IMR-90 (cell line): ENCODE measurements around the gene PLP1. TPM values are rescaled to one million over a fixed set of nuclear protein-coding genes. Genes with fewer than 3 reads are reported as not detected.

Experiments used
- ATAC-seq: fragments of 200-7000 bp; cut with Tn5 transposase; 2 replicates; pipeline ENCODE4 v1.9.1; 2020; ENCODE audit warnings: low read depth, mild to moderate bottlenecking, moderate library complexity
- BruUV-seq: library from RNA; stranded (reverse); fragments of 400-500 nt; replicated peaks from 2 replicates; lab custom pipeline; 2021; lab: Mats Ljungman, UMichigan
- CTCF ChIA-PET: fragments of 300-600 bp; formaldehyde crosslinking; extraction: SDS; loops from one replicate; lab custom pipeline; 2021; ENCODE audit warnings: antibody characterized with exemption; lab: Yijun Ruan, JAX
- POLR2A ChIA-PET: fragments of 300-600 bp; sonication (Branson Sonifier 250); formaldehyde crosslinking; loops from one replicate; lab custom pipeline; 2022; ENCODE audit warnings: antibody characterized with exemption; ENCODE audit not compliant: unreplicated experiment; lab: Charles Lee
- DNase-seq: peaks from one replicate; pipeline ENCODE4 v3.0.0; 2013
- H2AFZ ChIP-seq: replicated peaks from 2 replicates; pipeline ENCODE3; 2013; ENCODE audit warnings: low read length, mild to moderate bottlenecking; ENCODE audit not compliant: poor library complexity
- H2AK5ac ChIP-seq: 2 replicates; pipeline ENCODE4 v1.6.1; 2013; ENCODE audit warnings: low read depth, low read length, inconsistent platforms
- H2AK9ac ChIP-seq: replicated peaks from 2 replicates; pipeline ENCODE3; 2013; ENCODE audit warnings: mild to moderate bottlenecking, low read depth, low read length, moderate library complexity; ENCODE audit not compliant: poor library complexity
- H2BK120ac ChIP-seq: 2 replicates; pipeline ENCODE4 v1.6.1; 2013; ENCODE audit warnings: low read depth, low read length, inconsistent platforms
- H2BK15ac ChIP-seq: 3 replicates; pipeline ENCODE4 v1.6.1; 2013; ENCODE audit warnings: low read depth, low read length, inconsistent platforms
- H2BK20ac ChIP-seq: 2 replicates; pipeline ENCODE4 v1.6.1; 2013; ENCODE audit warnings: low read depth, mild to moderate bottlenecking, inconsistent platforms, low read length, moderate library complexity
- H2BK5ac ChIP-seq: 2 replicates; pipeline ENCODE4 v1.6.1; 2013; ENCODE audit warnings: mild to moderate bottlenecking, low read depth, low read length, inconsistent platforms; ENCODE audit not compliant: poor library complexity, severe bottlenecking
- H3K14ac ChIP-seq: replicated peaks from 2 replicates; pipeline ENCODE4 v1.6.1; 2013; ENCODE audit warnings: low read depth, low read length, inconsistent platforms
- H3K18ac ChIP-seq: 2 replicates; pipeline ENCODE4 v1.6.1; 2013; ENCODE audit warnings: low read depth, low read length, control low read depth
- H3K23ac ChIP-seq: 2 replicates; pipeline ENCODE4 v1.6.1; 2013; ENCODE audit warnings: low read depth, low read length, inconsistent platforms
- H3K27ac ChIP-seq: 2 replicates; pipeline ENCODE4 v1.5.1; 2013; ENCODE audit warnings: mild to moderate bottlenecking, control low read depth, low read length; ENCODE audit not compliant: insufficient read depth
- H3K27me3 ChIP-seq: 2 replicates; pipeline ENCODE4 v1.6.1; 2013; ENCODE audit warnings: low read length; ENCODE audit not compliant: control insufficient read depth, insufficient read depth
- H3K36me3 ChIP-seq: 2 replicates; pipeline ENCODE4 v1.6.1; 2013; ENCODE audit warnings: low read length, mixed read lengths; ENCODE audit not compliant: control insufficient read depth, insufficient read depth
- H3K4ac ChIP-seq: 2 replicates; pipeline ENCODE4 v1.6.1; 2013; ENCODE audit warnings: low read depth, low read length, inconsistent platforms
- H3K4me1 ChIP-seq: 2 replicates; pipeline ENCODE4 v1.6.1; 2013; ENCODE audit warnings: low read length, mixed read lengths; ENCODE audit not compliant: control insufficient read depth, insufficient read depth
- H3K4me2 ChIP-seq: 2 replicates; pipeline ENCODE4 v1.6.1; 2013; ENCODE audit warnings: low read depth, mild to moderate bottlenecking, control low read depth, low read length, moderate library complexity
- H3K4me3 ChIP-seq: 2 replicates; pipeline ENCODE4 v1.5.1; 2013; ENCODE audit warnings: low read depth, mild to moderate bottlenecking, control low read depth, low read length, moderate library complexity; ENCODE audit not compliant: insufficient read depth
- H3K56ac ChIP-seq: 2 replicates; pipeline ENCODE4 v1.6.1; 2013; ENCODE audit warnings: low read length, inconsistent platforms; ENCODE audit not compliant: insufficient read depth; ENCODE audit errors: extremely low read depth
- H3K79me1 ChIP-seq, 2 experiments: 2 replicates each; pipeline ENCODE4 v1.6.1; 2013; ENCODE audit warnings: low read length in 2 of 2, inconsistent platforms in 1 of 2, low read depth in 1 of 2
- H3K9ac ChIP-seq: 2 replicates; pipeline ENCODE4 v1.6.1; 2013; ENCODE audit warnings: low read depth, low read length, control low read depth
- H3K9me1 ChIP-seq: 2 replicates; pipeline ENCODE4 v1.6.1; 2013; ENCODE audit warnings: low read length, inconsistent platforms; ENCODE audit not compliant: insufficient read depth
- H3K9me3 ChIP-seq: 2 replicates; pipeline ENCODE4 v1.6.1; 2013; ENCODE audit warnings: low read length; ENCODE audit not compliant: control insufficient read depth, insufficient read depth
- H4K20me1 ChIP-seq: 2 replicates; pipeline ENCODE4 v1.6.1; 2013; ENCODE audit warnings: low read length, inconsistent platforms; ENCODE audit not compliant: insufficient read depth
- H4K5ac ChIP-seq: 2 replicates; pipeline ENCODE4 v1.6.1; 2013; ENCODE audit warnings: mild to moderate bottlenecking, low read depth, low read length, control low read depth
- H4K8ac ChIP-seq, 2 experiments: 2 replicates each; pipeline ENCODE4 v1.6.1; 2013; ENCODE audit warnings: low read depth in 2 of 2, low read length in 2 of 2, control low read depth in 1 of 2, inconsistent platforms in 1 of 2
- H4K91ac ChIP-seq: 2 replicates; pipeline ENCODE4 v1.6.1; 2013; ENCODE audit warnings: low read depth, low read length, inconsistent platforms; ENCODE audit not compliant: insufficient read depth
- BHLHE40 ChIP-seq: fragments of 150-350 bp; IDR thresholded peaks from 2 replicates; pipeline ENCODE4 v1.6.1; 2016; ENCODE audit warnings: mild to moderate bottlenecking, low read depth, low read length
- CEBPB ChIP-seq: IDR thresholded peaks from 2 replicates; pipeline ENCODE4 v1.6.1; 2012; ENCODE audit warnings: low read depth, low read length, improper control_type of control experiment
- CTCF ChIP-seq: conservative IDR thresholded peaks from 2 replicates; pipeline ENCODE4 v1.5.1; 2012; ENCODE audit warnings: mild to moderate bottlenecking, low read depth, low read length, improper control_type of control experiment
- ELK1 ChIP-seq: fragments of 150-350 bp; IDR thresholded peaks from 2 replicates; pipeline ENCODE4 v1.6.1; 2016; ENCODE audit warnings: low read depth, mild to moderate bottlenecking, low read length, moderate library complexity, borderline replicate concordance
- FOS ChIP-seq: fragments of 150-350 bp; IDR thresholded peaks from 2 replicates; pipeline ENCODE4 v1.6.1; 2016; ENCODE audit warnings: low read depth, low read length
- MAFK ChIP-seq: IDR thresholded peaks from 2 replicates; pipeline ENCODE4 v1.6.1; 2012; ENCODE audit warnings: low read depth, low read length, improper control_type of control experiment
- MAZ ChIP-seq: IDR thresholded peaks from 2 replicates; pipeline ENCODE4 v1.6.1; 2012; ENCODE audit warnings: low read depth, mild to moderate bottlenecking, low read length, improper control_type of control experiment, moderate library complexity, borderline replicate concordance
- MXI1 ChIP-seq: IDR thresholded peaks from 2 replicates; pipeline ENCODE4 v1.6.1; 2012; ENCODE audit warnings: low read depth, mild to moderate bottlenecking, low read length, moderate library complexity, borderline replicate concordance
- NFE2L2 ChIP-seq: fragments of 150-350 bp; IDR thresholded peaks from 2 replicates; pipeline ENCODE4 v1.6.1; 2016; ENCODE audit warnings: low read depth, mild to moderate bottlenecking, low read length
- POLR2A ChIP-seq: IDR thresholded peaks from 2 replicates; pipeline ENCODE4 v1.6.1; 2012; ENCODE audit warnings: mild to moderate bottlenecking, low read depth, low read length
- RAD21 ChIP-seq: IDR thresholded peaks from 2 replicates; pipeline ENCODE4 v1.6.1; 2012; ENCODE audit warnings: low read length, improper control_type of control experiment
- RCOR1 ChIP-seq: IDR thresholded peaks from 2 replicates; pipeline ENCODE4 v1.6.1; 2012; ENCODE audit warnings: mild to moderate bottlenecking, low read length, improper control_type of control experiment; ENCODE audit not compliant: insufficient replicate concordance
- RFX5 ChIP-seq: IDR thresholded peaks from 2 replicates; pipeline ENCODE4 v1.8.0; 2012; ENCODE audit warnings: low read depth, mild to moderate bottlenecking, low read length, moderate library complexity
- SMC3 ChIP-seq: fragments of 150-350 bp; IDR thresholded peaks from 2 replicates; pipeline ENCODE4 v1.6.1; 2016; ENCODE audit warnings: low read depth, mild to moderate bottlenecking, antibody characterized with exemption, low read length, moderate library complexity
- USF2 ChIP-seq: fragments of 150-350 bp; IDR thresholded peaks from 2 replicates; pipeline ENCODE4 v1.6.1; 2017; ENCODE audit warnings: mild to moderate bottlenecking, antibody characterized with exemption, low read length, low read depth
- WGBS, 2 experiments: methylation state at CpG; one replicate each; pipeline versions ENCODE4 v1.1.5 to v1.1.7; 2013; ENCODE audit warnings: missing lambda C conversion rate in 2 of 2; ENCODE audit not compliant: insufficient read length in 1 of 2; ENCODE audit errors: extremely low coverage in 2 of 2; 5-methylcytosine and 5-hydroxymethylcytosine counted together
- dilution Hi-C: fragments of 300-500 bp; cut with HindIII; formaldehyde crosslinking; loops from one replicate; pipeline ENCODE4 v1.14.3; 2018; ENCODE audit warnings: low sequenced_read_pairs; ENCODE audit not compliant: unreplicated experiment
- in situ Hi-C: fragments of 300-500 bp; cut with MboI; formaldehyde crosslinking; loops from 3 replicates; pipeline ENCODE4 v1.14.3; 2019; ENCODE audit warnings: low sequenced_read_pairs, inconsistent platforms, mixed read lengths
- intact Hi-C: fragments of 100-400 bp; cut with micrococcal nuclease; formaldehyde crosslinking; loops from 2 replicates; pipeline ENCODE4 v1.10.0; 2022
- polyA plus RNA-seq, 3 experiments: library from polyadenylated mRNA; depleted of rRNA; stranded (reverse); fragments of >200 nt; gene quantifications; 2 replicates each; pipeline ENCODE4 v1.2.3, GENCODE V29; 2012; ENCODE audit warnings: low replicate concordance in 1 of 3
- total RNA-seq: library from RNA; depleted of rRNA; stranded (reverse); fragments of >200 nt; gene quantifications from 2 replicates; pipeline ENCODE4 v1.2.3, GENCODE V29; 2012

PLP1 gene
- total and polyA plus RNA-seq, 2 of the 4 experiments (the other 2 are of a cell fraction), result 0.18 to 0.62 TPM

- H3K4me1 ChIP-seq, result no peaks in the 10 kb centered on the region
- no peak overlapping the region for H2AK9ac ChIP-seq
- no peak overlapping the region for H3K27ac ChIP-seq
- H3K4me2 ChIP-seq, result no peak overlapping the region
- no peak overlapping the region for H3K4me3 ChIP-seq
- DNase-seq (no peak), ATAC-seq (no peak)
- no peak overlapping the region for H2BK5ac ChIP-seq
- H4K91ac ChIP-seq, result no peak overlapping the region
- TF ChIP-seq CEBPB, result no peak
- no peak for TF ChIP-seq FOS
- TF ChIP-seq MAZ, result no peak
- no peak for TF ChIP-seq MXI1
- no peak for TF ChIP-seq CTCF
- no peak for TF ChIP-seq RCOR1
- TF ChIP-seq BHLHE40, result no peak
- no peak for TF ChIP-seq RAD21
- TF ChIP-seq USF2, result no peak
- TF ChIP-seq ELK1, result no peak
- TF ChIP-seq SMC3, result no peak
- no peak for TF ChIP-seq MAFK
- no peak for TF ChIP-seq RFX5
- TF ChIP-seq POLR2A, result no peak
- TF ChIP-seq NFE2L2, result no peak
- no peak overlapping the region for H2AK5ac ChIP-seq
- H3K18ac ChIP-seq, result no peak overlapping the region
- CTCF ChIA-PET, result interaction anchor here (0.8 kb wide), 1 partner anchor 11 kb away, joined by 3 read pairs; no protein-coding TSS in a partner anchor
- no CpG with 5 or more reads among the region's 3 CpGs for WGBS, 2 experiments
- no peaks in the 10 kb centered on the region for H4K20me1 ChIP-seq
- no peak overlapping the region for H3K23ac ChIP-seq
- H2BK120ac ChIP-seq, result no peak overlapping the region
- H2BK15ac ChIP-seq, result no peak overlapping the region
- H3K56ac ChIP-seq, result no peak overlapping the region
- BruUV-seq, result no TSS peak
- H3K9ac ChIP-seq, result no peak overlapping the region
- POLR2A ChIA-PET, result interaction anchor here (0.5 kb wide), 1 partner anchor 125 kb away, joined by 7 read pairs; no protein-coding TSS in a partner anchor
- peaks cover 13% of the 10 kb centered on the region for H3K27me3 ChIP-seq
- intact Hi-C loops (no loop called here), in situ Hi-C loops (loop anchor here (5.0 kb wide), 1 partner anchor 275 kb away; no protein-coding TSS in a partner anchor), dilution Hi-C loops (no loop called here)
- H3K36me3 ChIP-seq, result no peaks in the 10 kb centered on the region
- no peaks in the 10 kb centered on the region for H3K79me1 ChIP-seq
- no peak overlapping the region for H2BK20ac ChIP-seq
- no peak overlapping the region for H2AFZ ChIP-seq
- no peaks in the 10 kb centered on the region for H3K9me1 ChIP-seq
- no peak overlapping the region for H3K4ac ChIP-seq
- no peak overlapping the region for H4K8ac ChIP-seq
- no peak overlapping the region for H4K5ac ChIP-seq
- no peak overlapping the region for H3K14ac ChIP-seq
- no peaks in the 10 kb centered on the region for H3K9me3 ChIP-seq
Observed at GRCh38 chrX:103811858-103812257, 35.2 kb downstream of the PLP1 start.
